Activated CD8-positive, alpha-beta memory T cell treated with anti-CD3 and anti-CD28 coated beads for 4 hours (primary cell): ENCODE data around the gene NCDN.

Experiments used
- DNase-seq, 2 donors: peaks; one replicate each; pipeline ENCODE4 v3.0.0-alpha.2; 2020; ENCODE audit warnings: low read depth in 2 of 2

NCDN gene

DNA sequence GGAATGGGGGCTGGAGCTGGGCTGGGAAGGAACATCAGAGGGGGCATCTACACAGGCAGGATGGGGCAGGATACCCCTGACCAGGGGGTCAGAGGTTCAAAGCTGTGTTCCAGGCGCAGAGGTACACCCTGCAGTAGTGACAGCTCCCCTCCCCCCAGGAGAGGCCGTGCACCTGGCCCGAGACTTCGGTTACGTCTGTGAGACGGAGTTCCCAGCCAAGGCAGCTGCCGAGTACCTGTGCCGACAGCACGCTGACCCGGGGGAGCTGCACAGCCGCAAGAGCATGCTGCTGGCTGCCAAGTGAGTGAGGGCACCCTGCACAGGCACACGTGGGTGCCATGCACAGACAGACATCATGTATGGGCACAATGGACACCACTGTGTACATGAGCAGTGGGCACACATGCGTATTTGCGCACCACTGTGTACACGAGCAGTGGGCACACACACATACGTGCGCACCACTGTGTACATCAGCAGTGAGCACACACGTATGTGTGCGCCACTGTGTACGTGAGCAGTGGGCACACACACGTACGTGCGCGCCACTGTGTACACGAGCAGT is 33.0 kb downstream of the NCDN start:
- no peak for DNase-seq

DNA sequence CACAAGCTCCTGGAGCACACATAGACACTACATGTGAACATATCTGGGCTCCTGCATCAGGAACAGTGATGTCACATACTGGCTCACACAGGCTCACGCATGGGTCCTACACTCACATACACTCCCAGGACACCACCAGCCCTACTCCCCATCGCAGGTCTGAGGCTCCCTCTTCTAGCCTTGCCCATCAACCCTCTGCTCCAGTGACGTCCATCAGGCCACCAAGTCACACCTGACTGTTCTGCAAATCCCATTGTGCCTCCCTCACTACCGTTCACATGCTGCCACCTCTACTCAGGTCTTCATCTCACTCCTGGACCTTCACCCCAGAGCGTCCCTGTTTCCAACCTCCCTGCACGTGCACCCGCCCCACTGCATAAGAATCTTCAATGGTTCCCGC is 33.6 kb downstream of the NCDN start:
- DNase-seq = no peak

DNA sequence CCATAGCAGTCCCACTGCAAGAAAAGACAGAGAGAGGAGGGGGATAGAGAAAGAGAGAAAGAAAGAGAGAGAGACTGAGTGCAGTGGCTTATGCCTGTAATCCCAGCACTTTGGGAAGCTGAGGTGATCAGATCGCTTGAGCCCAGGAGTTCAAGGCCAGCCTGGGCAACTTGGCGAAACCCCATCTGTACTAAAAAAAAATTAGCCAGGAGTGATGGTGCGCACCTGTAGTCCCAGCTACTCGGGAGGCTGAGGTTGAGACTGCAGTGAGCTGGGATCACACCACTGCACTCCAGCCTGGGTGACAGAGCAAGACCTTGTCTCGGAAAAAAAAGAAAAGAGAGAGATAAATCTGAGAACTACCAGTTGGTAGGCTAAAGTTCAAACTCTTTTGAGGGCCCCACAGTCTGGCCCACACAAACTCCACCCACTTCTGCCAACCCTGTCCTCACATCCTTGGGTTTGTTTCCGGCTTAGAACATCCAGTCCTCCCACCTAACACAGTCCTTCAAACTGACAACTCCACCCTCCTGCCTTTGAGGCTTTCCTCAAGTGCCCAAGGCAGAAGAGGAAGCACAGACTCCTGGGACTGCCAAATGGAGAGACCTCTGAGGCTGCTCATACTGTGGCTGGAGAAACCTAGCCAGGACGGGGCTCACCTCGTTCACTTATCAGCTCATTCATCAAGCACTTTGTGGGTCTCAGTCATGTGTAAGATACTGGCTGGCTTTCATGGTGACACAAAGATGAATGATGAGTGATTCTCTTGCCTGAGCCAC is 35.6 kb downstream of the NCDN start:
- no peak for DNase-seq

DNA sequence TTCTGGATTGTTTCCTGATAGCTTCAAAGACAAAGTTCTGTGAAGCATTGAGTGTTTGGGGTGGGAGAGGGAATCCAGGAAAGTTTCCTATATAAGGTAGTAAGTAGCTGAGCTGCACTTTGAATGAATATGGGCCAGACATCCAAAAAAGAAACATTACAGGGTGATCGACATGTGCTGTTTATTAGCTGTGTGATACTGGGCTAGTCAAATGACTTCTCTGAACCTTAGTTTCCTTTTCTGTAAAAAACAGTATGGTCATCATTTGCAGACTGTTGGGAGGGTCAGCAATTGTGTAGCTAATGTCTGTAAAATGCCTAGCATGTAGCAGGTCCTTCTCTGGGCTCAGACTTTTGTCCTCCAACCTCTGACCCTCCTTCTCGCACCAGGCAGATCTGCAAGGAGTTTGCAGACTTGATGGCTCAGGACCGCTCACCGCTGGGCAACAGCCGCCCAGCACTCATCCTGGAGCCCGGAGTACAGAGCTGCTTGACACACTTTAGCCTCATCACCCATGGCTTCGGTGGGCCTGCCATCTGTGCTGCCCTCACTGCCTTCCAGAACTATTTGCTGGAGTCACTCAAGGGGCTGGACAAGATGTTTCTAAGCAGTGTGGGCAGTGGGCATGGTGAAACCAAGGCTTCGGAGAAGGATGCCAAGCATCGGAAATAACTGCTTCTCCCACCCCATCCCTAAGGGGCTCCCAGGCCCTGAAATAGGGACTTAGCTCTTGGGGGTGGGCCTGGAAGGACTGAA is 36.6 kb downstream of the NCDN start:
- no peak for DNase-seq

DNA sequence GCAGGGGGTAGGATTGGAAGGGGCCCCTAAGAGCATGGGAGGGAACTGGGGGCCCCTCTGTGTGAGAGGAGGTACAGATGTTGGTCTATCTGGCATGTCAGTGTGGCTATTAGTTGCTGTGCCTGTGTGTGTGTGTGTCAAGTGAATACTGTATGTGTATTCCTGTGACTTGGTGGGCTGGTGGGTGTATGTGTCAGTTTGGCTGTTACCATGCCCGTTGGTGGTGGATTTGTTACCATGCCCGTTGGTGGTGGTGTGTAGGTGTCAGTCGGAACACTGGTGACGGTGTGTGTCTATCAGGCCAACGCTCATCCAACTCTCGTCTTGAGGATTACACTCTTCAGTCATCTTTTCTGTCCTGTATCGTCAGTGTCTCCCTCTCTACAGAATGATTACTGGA is 38.1 kb downstream of the NCDN start:
- DNase-seq = no peak

DNA sequence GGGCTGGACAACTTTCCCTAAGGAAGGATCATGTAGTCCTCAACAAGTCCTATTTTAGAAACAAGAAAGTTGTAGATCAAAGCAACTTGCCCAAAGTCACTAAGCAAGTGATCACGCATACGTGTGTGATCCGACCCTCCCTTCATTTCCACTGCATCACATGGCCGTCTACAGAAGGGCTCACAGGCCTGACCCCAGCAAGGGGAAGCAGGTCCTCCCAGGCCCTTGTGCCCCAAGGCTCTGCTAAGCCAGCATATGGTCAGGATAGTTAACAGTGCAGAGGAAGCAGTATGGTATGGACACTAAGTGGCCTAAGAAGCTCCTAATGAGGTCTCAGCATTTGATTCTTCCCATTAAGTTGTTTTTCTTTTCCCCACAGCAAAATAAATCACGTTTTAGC is 40.3 kb downstream of the NCDN start:
- no peak for DNase-seq

DNA sequence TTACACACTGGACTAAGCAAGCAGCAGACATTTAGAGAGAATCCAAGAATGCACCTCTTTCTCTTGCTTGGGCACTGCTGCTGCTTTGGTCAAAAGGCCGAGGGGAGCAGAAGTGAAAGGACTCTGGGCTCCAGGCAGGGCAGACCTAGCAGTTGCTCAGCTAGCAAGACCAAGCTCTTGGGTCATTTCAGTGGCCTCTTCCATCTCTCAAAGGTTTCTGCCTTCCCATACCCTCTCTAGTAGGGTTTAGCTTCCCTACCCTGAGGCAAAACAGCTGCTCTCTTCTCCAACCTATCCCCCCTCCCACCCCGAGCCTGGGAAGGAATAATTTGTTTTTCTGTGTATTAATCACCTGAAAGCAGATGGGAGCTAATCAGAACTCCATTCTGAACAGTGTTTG is 41.3 kb downstream of the NCDN start:
- DNase-seq = no peak

DNA sequence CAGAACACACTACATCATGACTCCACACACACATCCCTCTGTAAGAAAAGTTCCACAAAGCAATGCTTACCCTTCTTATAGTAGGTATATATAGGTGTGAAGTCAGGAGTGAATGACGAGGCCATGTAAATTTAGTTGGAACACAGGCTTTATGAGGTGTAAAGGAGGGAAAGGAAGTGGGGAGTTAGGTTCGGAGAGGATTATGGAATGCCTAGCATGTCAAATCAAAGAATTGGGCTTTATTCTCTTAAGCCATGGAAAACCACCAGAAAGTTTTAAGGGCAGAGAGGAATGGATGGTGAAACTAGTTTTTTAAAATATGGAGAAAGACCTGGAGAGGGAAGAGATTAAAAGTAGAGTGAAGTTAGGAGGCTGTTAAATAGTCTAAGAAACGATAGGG is 41.8 kb downstream of the NCDN start:
- DNase-seq = no peak

DNA sequence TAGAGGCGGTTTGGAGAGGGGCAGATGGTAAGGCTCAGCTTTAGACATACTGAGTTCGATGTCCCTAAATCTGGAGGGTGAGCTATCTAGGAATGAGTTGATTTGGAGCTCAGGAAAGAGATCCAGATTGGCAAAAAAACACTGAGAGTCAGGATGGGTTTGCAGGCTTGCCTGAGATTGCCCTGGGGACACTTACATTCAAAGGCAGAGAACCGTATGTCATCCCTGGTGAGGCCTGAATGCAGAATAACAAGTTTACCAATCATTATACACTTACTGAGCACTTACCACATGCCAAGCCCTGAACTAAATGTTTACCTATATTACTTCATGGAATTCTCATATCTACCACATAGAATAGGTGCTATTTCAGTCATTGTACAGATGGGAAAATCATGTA is 43.0 kb downstream of the NCDN start:
- no peak for DNase-seq

DNA sequence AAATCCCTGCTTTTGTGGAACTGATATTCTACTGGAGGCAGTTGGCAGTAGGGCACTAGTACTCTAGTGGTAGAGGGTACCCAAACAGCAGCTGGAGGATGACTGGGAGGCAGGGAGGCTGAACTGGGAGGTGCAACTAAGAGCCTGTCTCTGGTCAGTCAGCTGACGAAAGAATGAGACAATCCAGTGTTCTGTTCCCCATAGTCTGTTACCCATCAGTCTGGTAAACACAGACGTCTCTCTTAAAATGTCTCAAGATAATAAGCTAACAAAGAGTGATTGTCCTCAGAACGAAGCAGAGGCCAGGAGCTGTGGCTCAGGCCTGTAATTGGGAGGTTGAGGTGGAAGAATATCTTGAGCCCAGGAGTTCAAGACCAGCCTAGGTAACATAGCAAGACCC is 45.9 kb downstream of the NCDN start:
- DNase-seq = no peak

DNA sequence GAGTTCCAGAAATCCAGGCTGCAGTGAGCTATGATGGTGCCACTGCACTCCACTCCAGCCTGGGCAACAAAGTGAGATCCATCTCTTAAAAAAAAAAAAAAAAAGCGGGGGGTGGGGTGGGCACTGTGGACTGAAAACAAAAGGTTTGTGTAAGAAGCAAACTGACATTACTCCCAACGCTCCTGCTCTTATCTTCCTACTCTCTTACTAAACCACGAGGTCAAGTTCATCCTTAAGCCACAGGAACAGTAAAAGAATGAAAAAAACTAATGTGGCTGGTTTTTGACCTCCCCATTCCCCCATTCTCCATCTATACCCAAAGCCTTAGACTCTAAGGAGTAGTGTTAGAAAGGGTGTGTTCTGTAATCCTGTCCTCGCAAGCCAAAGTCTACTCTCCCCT is 46.3 kb downstream of the NCDN start:
- no peak for DNase-seq

DNA sequence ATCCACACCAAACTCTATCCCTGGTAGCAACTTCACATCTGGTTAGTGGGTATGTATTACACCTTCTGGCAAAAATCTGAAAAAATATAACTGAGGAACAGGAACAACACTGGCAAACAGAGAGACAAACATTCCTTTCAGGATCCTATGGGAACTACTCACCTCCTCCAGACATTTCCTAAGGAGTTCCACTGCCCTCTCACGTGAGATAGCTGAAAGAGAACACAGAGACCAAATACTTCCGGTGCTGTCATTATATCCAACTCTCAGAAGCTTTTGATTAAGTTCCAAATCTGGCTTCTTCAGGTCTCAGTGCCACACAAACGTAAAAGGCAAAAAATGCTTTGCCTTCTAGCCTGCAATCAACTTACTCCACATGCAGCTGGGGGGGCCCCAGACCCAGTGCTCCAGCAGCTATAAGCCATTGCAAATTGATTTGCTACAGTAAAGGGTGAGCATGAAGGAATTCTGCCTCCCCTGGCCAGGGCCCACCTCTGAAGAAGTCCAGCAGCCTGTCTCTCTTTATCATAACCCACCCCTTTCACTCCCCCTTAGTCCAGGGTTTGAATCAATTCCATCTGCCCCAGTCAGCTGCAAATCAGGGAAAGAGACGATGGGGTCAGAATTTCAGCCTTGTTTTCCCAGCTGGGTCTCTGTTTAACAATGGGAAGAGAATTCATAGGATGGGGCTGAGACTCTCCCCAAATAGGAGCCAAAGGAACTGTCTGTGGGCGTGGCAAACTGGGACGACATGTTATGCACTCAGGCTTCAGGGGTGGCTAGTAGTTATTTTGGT is 47.7 kb downstream of the NCDN start:
- no peak for DNase-seq

DNA sequence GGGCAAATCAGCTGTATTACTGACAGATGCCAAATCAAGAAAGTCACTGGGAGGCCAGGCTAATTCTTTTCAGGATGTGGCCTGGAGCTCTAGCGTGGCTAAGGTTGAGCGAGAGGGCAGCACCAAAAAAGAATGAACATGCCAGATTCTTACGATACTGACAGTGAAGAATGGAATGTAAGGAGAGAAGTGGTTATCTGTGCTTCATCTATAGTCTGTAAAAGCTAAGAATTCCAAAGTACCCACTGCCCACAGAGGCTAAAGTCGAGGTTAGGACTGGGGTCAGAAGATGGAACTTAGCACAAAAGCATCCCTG is 48.2 kb downstream of the NCDN start:
- no peak for DNase-seq

DNA sequence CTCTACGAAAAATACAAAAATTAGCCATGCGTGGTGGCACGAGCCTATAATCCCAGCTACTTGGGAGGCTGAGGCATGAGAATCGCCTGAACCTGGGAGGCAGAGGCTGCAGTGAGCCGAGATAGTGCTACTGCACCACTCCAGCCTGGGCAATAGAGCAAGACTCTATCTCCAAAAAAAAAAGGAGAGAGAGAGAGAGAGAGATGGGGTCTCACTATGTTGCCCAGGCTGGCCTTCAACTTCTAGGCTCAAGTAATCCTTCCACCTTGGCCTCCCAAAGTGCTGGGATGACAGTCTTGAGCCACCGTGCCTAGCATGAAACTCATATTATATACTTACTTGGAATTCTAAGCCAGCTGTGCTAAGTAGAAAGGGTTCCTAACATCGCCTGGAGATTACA is 54.1 kb downstream of the NCDN start:
- no peak for DNase-seq

DNA sequence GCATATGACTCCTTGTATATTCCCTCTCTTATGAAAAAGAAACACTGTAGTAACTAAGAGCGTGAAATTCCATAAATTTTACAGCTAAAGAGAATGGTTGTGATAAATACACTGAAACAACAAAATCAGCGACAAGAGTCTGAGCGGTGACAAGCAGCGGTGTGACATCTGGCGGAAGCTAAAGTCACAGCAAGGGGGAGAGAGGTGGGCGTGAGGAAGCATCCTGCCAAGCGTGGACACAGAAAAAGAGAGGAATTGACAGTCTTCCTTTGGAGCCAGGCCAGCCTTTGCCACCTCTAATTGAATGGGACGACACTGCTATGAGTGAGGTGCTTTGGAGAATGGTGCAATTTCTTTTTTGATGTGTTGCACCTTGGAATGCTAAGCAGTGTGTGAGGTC is 57.8 kb downstream of the NCDN start:
- no peak for DNase-seq
